OCI-LY3 (cell line): ENCODE data around the gene RFWD3.

Experiments used
- H2AFZ ChIP-seq: fragments of 200-600, 300-600 bp; shearing (Covaris generic); 2 replicates; pipeline ENCODE4 v1.6.0; 2014; ENCODE audit warnings: antibody characterized with exemption, low read depth, low read length
- H3K27ac ChIP-seq: fragments of 200-600, 300-600 bp; sonication (generic); 2 replicates; pipeline ENCODE4 v1.5.1; 2014; ENCODE audit warnings: mild to moderate bottlenecking, low read length, moderate library complexity, mixed read lengths
- H3K27me3 ChIP-seq: fragments of 200-600, 300-600 bp; sonication (generic); 2 replicates; pipeline ENCODE4 v1.6.1; 2014; ENCODE audit warnings: low read depth, low read length, mixed read lengths
- H3K36me3 ChIP-seq: fragments of 200-600, 300-600 bp; sonication (generic); replicated peaks from 2 replicates; pipeline ENCODE3; 2014; ENCODE audit warnings: low read depth, low read length, mixed read lengths
- H3K4me1 ChIP-seq: fragments of 300-600, 200-600 bp; sonication (generic); 2 replicates; pipeline ENCODE4 v1.6.1; 2014; ENCODE audit warnings: low read length, mixed read lengths
- H3K4me2 ChIP-seq: fragments of 200-600, 300-600 bp; sonication (generic); 2 replicates; pipeline ENCODE4 v1.6.1; 2014; ENCODE audit warnings: low read length, mixed read lengths
- H3K4me3 ChIP-seq: fragments of 300-600, 200-600 bp; sonication (generic); 2 replicates; pipeline ENCODE4 v1.5.1; 2014; ENCODE audit warnings: antibody characterized with exemption, mild to moderate bottlenecking, low read length, moderate library complexity
- H3K79me2 ChIP-seq: fragments of 300-600, 200-600 bp; shearing (Covaris generic); 2 replicates; pipeline ENCODE4 v1.6.1; 2014; ENCODE audit warnings: mild to moderate bottlenecking, low read length, mixed read lengths
- H3K9ac ChIP-seq: fragments of 300-600, 200-600 bp; shearing (Covaris generic); 2 replicates; pipeline ENCODE4 v1.6.0; 2014; ENCODE audit warnings: mild to moderate bottlenecking, low read length, moderate library complexity
- H3K9me3 ChIP-seq: fragments of 200-600, 300-600 bp; shearing (Covaris generic); 2 replicates; pipeline ENCODE4 v1.6.1; 2014; ENCODE audit warnings: low read length, mixed read lengths; ENCODE audit not compliant: insufficient read depth
- H4K20me1 ChIP-seq: fragments of 200-600, 300-600 bp; sonication (generic); 2 replicates; pipeline ENCODE4 v1.6.1; 2016; ENCODE audit warnings: low read length, mixed read lengths; ENCODE audit not compliant: insufficient read depth
- CTCF ChIP-seq: fragments of 200-600, 300-600 bp; sonication (generic); IDR thresholded peaks from 2 replicates; pipeline ENCODE4 v1.5.1; 2014; ENCODE audit warnings: antibody characterized with exemption, low read length, low read depth
- EZH2phosphoT487 ChIP-seq: fragments of 200-600 bp; shearing (Covaris generic); IDR thresholded peaks from 2 replicates; pipeline ENCODE4 v1.6.1; 2018; ENCODE audit warnings: antibody characterized with exemption, mixed run types, low read depth

RFWD3 gene

GRCh38 chr16:74582970-74583369, 83.7 kb downstream of the RFWD3 start:
- Histone ChIP-seq H3K4me1 (peaks cover 53% of the 10 kb centered on the region), H4K20me1 (peaks cover 41% of the 10 kb centered on the region), H3K79me2 (peaks cover 98% of the 10 kb centered on the region), H3K27ac (no peak overlapping the region), H3K36me3 (peaks cover 5% of the 10 kb centered on the region), H3K4me3 (no peak overlapping the region), H3K9ac (no peak overlapping the region), H3K27me3 (no peaks in the 10 kb centered on the region), H2AFZ (no peak overlapping the region), H3K4me2 (no peak overlapping the region), H3K9me3 (no peaks in the 10 kb centered on the region)
- TF ChIP-seq CTCF (no peak), EZH2phosphoT487 (no peak)

GRCh38 chr16:74580833-74581232, 85.8 kb downstream of the RFWD3 start:
- Histone ChIP-seq H2AFZ (no peak overlapping the region), H3K79me2 (peaks cover 98% of the 10 kb centered on the region), H4K20me1 (peaks cover 39% of the 10 kb centered on the region), H3K4me3 (no peak overlapping the region), H3K27me3 (no peaks in the 10 kb centered on the region), H3K4me2 (peak overlapping the region; percentile 39), H3K36me3 (no peaks in the 10 kb centered on the region), H3K4me1 (peaks cover 42% of the 10 kb centered on the region), H3K27ac (no peak overlapping the region), H3K9ac (no peak overlapping the region), H3K9me3 (no peaks in the 10 kb centered on the region)
- TF ChIP-seq EZH2phosphoT487 (no peak), CTCF (no peak)

- no peak for TF ChIP-seq CTCF
- TF ChIP-seq EZH2phosphoT487: no peak
- H3K79me2 ChIP-seq: peaks cover 96% of the 10 kb centered on the region
These were observed 87.8 kb downstream of the RFWD3 start for GRCh38 chr16:74578838-74579237.

GRCh38 chr16:74578433-74578832, 88.2 kb downstream of the RFWD3 start:
- Histone ChIP-seq H3K4me2 (peak overlapping the region; percentile 67), H3K79me2 (peaks cover 96% of the 10 kb centered on the region), H3K4me1 (peaks cover 34% of the 10 kb centered on the region), H3K27ac (peak overlapping the region; percentile 33), H4K20me1 (peaks cover 46% of the 10 kb centered on the region), H3K27me3 (no peaks in the 10 kb centered on the region), H3K9ac (no peak overlapping the region), H3K4me3 (peak overlapping the region; percentile 35), H3K36me3 (no peaks in the 10 kb centered on the region), H3K9me3 (no peaks in the 10 kb centered on the region), H2AFZ (no peak overlapping the region)
- TF ChIP-seq EZH2phosphoT487 (no peak), CTCF (no peak)

More at GRCh38 chr16:74578838-74579237, 87.8 kb downstream of the RFWD3 start:
- Histone ChIP-seq H3K27me3 (no peaks in the 10 kb centered on the region), H2AFZ (no peak overlapping the region), H3K27ac (no peak overlapping the region), H4K20me1 (peaks cover 47% of the 10 kb centered on the region), H3K4me3 (peak overlapping the region; percentile 35), H3K9me3 (no peaks in the 10 kb centered on the region), H3K9ac (no peak overlapping the region), H3K4me2 (peak overlapping the region; percentile 67), H3K4me1 (peaks cover 35% of the 10 kb centered on the region), H3K36me3 (no peaks in the 10 kb centered on the region)
